Lung (tissue), 16 donors: ENCODE results near the gene OR5V1. TPM values are rescaled to one million over a fixed set of nuclear protein-coding genes. Genes with fewer than 3 reads are reported as not detected.

ENCODE experiments used
- ATAC-seq: fragments of 200-7000 bp; cut with Tn5 transposase; one replicate; pipeline ENCODE4 v1.9.1; 2020; ENCODE audit warnings: moderate number of reproducible peaks; ENCODE audit not compliant: insufficient read depth, low FRiP score
- DNase-seq, 3 donors: peaks; one replicate each; pipeline ENCODE4 v3.0.0-alpha.2; 2013 to 2017
- H3K27ac ChIP-seq, 2 donors: one replicate each; pipeline ENCODE4 v1.5.1; 2013; ENCODE audit warnings: mild to moderate bottlenecking in 2 of 2, moderate library complexity in 2 of 2, control low read depth in 1 of 2, inconsistent platforms in 1 of 2, low read depth in 1 of 2, low read length in 1 of 2
- H3K27me3 ChIP-seq, 3 donors: one replicate each; pipeline ENCODE4 v1.5.1; 2013; ENCODE audit warnings: low read length in 2 of 3; ENCODE audit not compliant: control insufficient read depth in 3 of 3, insufficient read depth in 3 of 3
- H3K36me3 ChIP-seq, 4 donors: one replicate each; pipeline ENCODE4 v1.5.1; 2013; ENCODE audit warnings: low read length in 4 of 4, mild to moderate bottlenecking in 1 of 4, moderate library complexity in 1 of 4; ENCODE audit not compliant: control insufficient read depth in 4 of 4, insufficient read depth in 4 of 4
- H3K4me1 ChIP-seq, 5 donors: one replicate each; pipeline ENCODE4 v1.5.1; 2013; ENCODE audit warnings: low read length in 5 of 5, mild to moderate bottlenecking in 2 of 5, moderate library complexity in 1 of 5; ENCODE audit not compliant: control insufficient read depth in 5 of 5, insufficient read depth in 5 of 5
- H3K4me3 ChIP-seq: one replicate; pipeline ENCODE4 v1.5.1; 2013; ENCODE audit warnings: mild to moderate bottlenecking, control low read depth, moderate library complexity
- H3K9ac ChIP-seq, 2 donors: one replicate each; pipeline ENCODE4 v1.5.1; 2013; ENCODE audit warnings: low read length in 2 of 2, control low read depth in 1 of 2; ENCODE audit not compliant: insufficient read depth in 1 of 2
- H3K9me3 ChIP-seq, 4 donors: one replicate each; pipeline ENCODE4 v1.5.1; 2013; ENCODE audit warnings: low read length in 3 of 4, mild to moderate bottlenecking in 1 of 4, moderate library complexity in 1 of 4; ENCODE audit not compliant: control insufficient read depth in 4 of 4, insufficient read depth in 3 of 4
- CTCF ChIP-seq: IDR thresholded peaks from 2 replicates; pipeline ENCODE4 v1.5.1; 2012; ENCODE audit warnings: mild to moderate bottlenecking; ENCODE audit errors: control extremely low read depth, extremely low read depth
- WGBS, 2 donors: extraction: QIAGEN DNeasy Blood & Tissue Kit; methylation state at CpG; one replicate each; pipeline ENCODE4 v1.1.7; 2013; 5-methylcytosine and 5-hydroxymethylcytosine counted together
- long read RNA-seq, 5 donors: transcript quantifications; one replicate each; lab custom pipeline, GENCODE V29; 2026
- polyA plus RNA-seq, 2 donors: library from polyadenylated mRNA; stranded (reverse); fragments of 200-250 nt; gene quantifications; one replicate each; pipeline ENCODE4 v1.2.1, GENCODE V29; 2013
- total RNA-seq, 2 donors: library from RNA; depleted of rRNA in 1 of 2; stranded (reverse); fragments of >200 nt in 1 of 2; gene quantifications; one replicate each; pipeline ENCODE4 v1.2.1, GENCODE V29; 2014 to 2021
- donor health status: control.
- donor health status: control.
- donor health status: Bipolar disorder and iron deficiency.
- donor health status: healthy.
- donor health status: DM: yes; HTN: yes; CAD: no.

The OR5V1 gene
- not detected for total RNA-seq
- not detected for polyA plus RNA-seq
- long read RNA-seq, donor 1, result 0 reads
- long read RNA-seq, donor 2, result 0 reads
- long read RNA-seq, donor 3, result 0 reads
- long read RNA-seq, donor 4, result 0 reads
- long read RNA-seq, donor 5, result 0 reads

GRCh38 chr6:29368765-29369164, at the start of gene OR5V1:
OR5V1 (minus strand) TSS chr6:29368865; CDS start chr6:29356195, 12,670 bp downstream.
- ATAC-seq (no peak), DNase-seq (no peak)
- H3K9ac ChIP-seq, result no peak within 1 kb of the TSS
- H3K4me3 ChIP-seq, result no peak within 1 kb of the TSS
- no peaks in the 10 kb centered on the region for H3K36me3 ChIP-seq
- H3K4me1 ChIP-seq, result no peaks in the 10 kb centered on the region
- WGBS, 2 donors, result 81 to 91% methylated on average over 3 of the region's 3 CpGs
- no peak within 1 kb of the TSS for H3K27ac ChIP-seq
- no peaks in the 10 kb centered on the region for H3K9me3 ChIP-seq
- no peak for TF ChIP-seq CTCF
- H3K27me3 ChIP-seq, result no peaks in the 10 kb centered on the region

- H3K36me3 ChIP-seq, result no peaks in the 10 kb centered on the region
- TF ChIP-seq CTCF, result no peak
- ATAC-seq (no peak), DNase-seq (peak in 1 of 3 donors; percentile 14)
- H3K27me3 ChIP-seq, result no peaks in the 10 kb centered on the region
- H3K9me3 ChIP-seq, result peaks cover 0 to 2% (median 0%) of the 10 kb centered on the region in 4 donors
- no peak within 1 kb of the TSS for H3K27ac ChIP-seq
- no peak within 1 kb of the TSS for H3K9ac ChIP-seq
- no peaks in the 10 kb centered on the region for H3K4me1 ChIP-seq
- no peak within 1 kb of the TSS for H3K4me3 ChIP-seq
Measured at GRCh38 chr6:29414588-29414987, 45.9 kb upstream of the OR5V1 start, which contains the start of gene OR12D1. OR12D1 (plus strand) TSS chr6:29414928.

- no peaks in the 10 kb centered on the region for H3K36me3 ChIP-seq
- H3K27me3 ChIP-seq, result no peaks in the 10 kb centered on the region
- ATAC-seq, result no peak
- H3K4me1 ChIP-seq, result no peaks in the 10 kb centered on the region
- no peaks in the 10 kb centered on the region for H3K9me3 ChIP-seq
- no peak overlapping the region for H3K27ac ChIP-seq
- no peak overlapping the region for H3K9ac ChIP-seq
- no peak for TF ChIP-seq CTCF
- WGBS, 2 donors, result 50 to 97% methylated on average over 1 of the region's 1 CpG
- DNase-seq, result no peak
- no peak overlapping the region for H3K4me3 ChIP-seq
Measured at GRCh38 chr6:29403801-29404200, 35.1 kb upstream of the OR5V1 start.

- no peak for TF ChIP-seq CTCF
- ATAC-seq (no peak), DNase-seq (no peak)
- 69 to 74% methylated on average over 2 of the region's 2 CpGs for WGBS, 2 donors
- no peak overlapping the region for H3K4me3 ChIP-seq
- H3K27me3 ChIP-seq, result no peaks in the 10 kb centered on the region
- no peak overlapping the region for H3K9ac ChIP-seq
- H3K4me1 ChIP-seq, result no peaks in the 10 kb centered on the region
- H3K9me3 ChIP-seq, result no peaks in the 10 kb centered on the region
- no peak overlapping the region for H3K27ac ChIP-seq
- H3K36me3 ChIP-seq, result no peaks in the 10 kb centered on the region
Measured at GRCh38 chr6:29399525-29399924, 30.9 kb upstream of the OR5V1 start.
